ENCODE measurements around the gene TSPAN5. TPM values are rescaled to one million over a fixed set of nuclear protein-coding genes. Genes with fewer than 3 reads are reported as not detected.
A peak's percentile ranks its signal among the peaks of the same experiment; 100 is the strongest.

The TSPAN5 gene
- total and polyA plus RNA-seq, 2 of the 4 experiments (the other 2 are of a cell fraction) = 64.8 to 79.6 TPM

DNA sequence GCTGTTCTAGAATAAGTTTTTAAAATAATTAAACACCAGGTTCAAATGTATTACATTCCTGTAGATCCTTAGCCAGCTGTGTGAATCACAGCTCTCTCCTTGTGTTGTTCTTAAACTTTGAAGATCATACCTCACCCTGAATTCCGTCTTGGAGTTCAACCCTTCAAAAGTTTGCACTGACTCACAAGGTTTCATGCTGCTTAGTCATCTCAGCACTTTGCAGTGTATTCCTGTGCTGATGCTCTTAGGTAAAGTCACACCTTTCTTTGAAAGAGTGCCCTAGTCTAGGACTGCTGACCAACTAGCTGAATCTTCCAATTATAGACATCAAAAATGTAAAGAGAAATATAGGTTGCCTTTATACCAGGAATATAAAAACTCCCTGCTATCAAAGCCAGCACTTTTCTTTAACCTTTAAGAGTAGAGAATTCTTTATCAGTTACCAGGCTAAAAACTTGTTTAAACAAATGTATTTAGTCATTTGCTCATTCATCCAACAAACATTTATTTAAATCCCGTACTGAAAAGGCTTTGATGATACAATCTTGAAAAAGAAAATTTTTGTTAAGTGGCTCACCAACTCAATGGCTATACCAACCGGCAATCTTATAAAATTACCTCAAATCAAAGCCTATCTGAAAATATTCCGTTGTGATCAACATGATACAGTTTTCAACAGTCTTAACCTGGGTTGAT, 227.6 kb downstream of the TSPAN5 start (continued):
- TF ChIP-seq MAFK (IDR thresholded peaks at IDR 0.05; ENCODE audit: low read depth, low read length) (peak; percentile 53), RAD21 (IDR thresholded peaks at IDR 0.05; ENCODE audit: low read length) (no peak)

DNA sequence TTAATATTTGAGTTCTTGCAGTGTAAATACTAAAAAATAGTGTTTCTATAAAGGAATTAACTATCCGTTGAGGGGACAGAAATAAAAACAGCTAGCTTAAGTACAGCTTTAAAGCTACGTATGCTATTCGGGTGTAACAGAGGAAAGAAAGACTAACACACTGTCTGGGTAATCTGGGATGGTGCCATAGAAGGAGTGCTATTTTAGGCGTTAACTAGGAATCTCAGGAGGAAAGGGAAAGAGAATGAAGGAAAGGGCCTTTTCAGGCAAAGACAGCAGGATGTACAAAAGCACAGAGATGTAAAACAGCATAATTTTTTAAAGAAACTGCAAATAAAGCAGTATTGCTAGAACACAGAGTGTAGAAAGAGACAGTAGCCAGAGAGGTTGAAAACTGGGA, 235.4 kb downstream of the TSPAN5 start:
- no peak overlapping the region for H2BK120ac ChIP-seq (ENCODE audit: low read depth, low read length)
- no peak for ATAC-seq (ENCODE audit: low read depth)
- BruUV-seq (replicated peaks) = no TSS peak
- H2BK15ac ChIP-seq (ENCODE audit: low read depth, low read length) = no peak overlapping the region
- dilution Hi-C loops (cut with HindIII; ENCODE audit: low sequenced_read_pairs, unreplicated experiment) = no loop called here
- POLR2A ChIA-PET (ENCODE audit: unreplicated experiment) = no interaction called here
- H3K27me3 ChIP-seq (ENCODE audit: control insufficient read depth, insufficient read depth, low read length) = no peaks in the 10 kb centered on the region
- CTCF ChIA-PET = no interaction called here
- no peak for DNase-seq
- no peak overlapping the region for H3K14ac ChIP-seq (replicated peaks; ENCODE audit: low read depth, low read length)
- peaks cover 0 to 8% of the 10 kb centered on the region in 2 experiments; a peak in 2 of 4 replicates for H3K79me1 ChIP-seq (ENCODE audit: low read depth in 1 of 2, low read length in 2 of 2)
- peaks cover 4% of the 10 kb centered on the region; the same call in 1 of the 2 replicates for H3K36me3 ChIP-seq (ENCODE audit: control insufficient read depth, insufficient read depth, low read length)
- no peaks in the 10 kb centered on the region for H4K20me1 ChIP-seq (ENCODE audit: insufficient read depth, low read length)
- H3K9me1 ChIP-seq (ENCODE audit: insufficient read depth, low read length) = no peaks in the 10 kb centered on the region
- 72% methylated on average over 3 of the region's 4 CpGs; no CpG with 5 or more reads in 1 of the 2 experiments for WGBS, 2 experiments (ENCODE audit: extremely low coverage in 2 of 2, insufficient read length in 1 of 2)
- H2BK5ac ChIP-seq (ENCODE audit: low read depth, low read length, poor library complexity, severe bottlenecking) = no peak overlapping the region
- H2BK20ac ChIP-seq (ENCODE audit: low read depth, low read length) = no peak overlapping the region
- peak overlapping the region; percentile 83; the same call in 1 of the 2 replicates for H3K18ac ChIP-seq (ENCODE audit: low read depth, low read length)
- no peak overlapping the region for H3K23ac ChIP-seq (ENCODE audit: low read depth, low read length)
- in situ Hi-C loops (cut with MboI; ENCODE audit: low sequenced_read_pairs) = no loop called here
- H3K4ac ChIP-seq (ENCODE audit: low read depth, low read length) = no peak overlapping the region
- H3K56ac ChIP-seq (ENCODE audit: extremely low read depth, insufficient read depth, low read length) = no peak overlapping the region
- H4K91ac ChIP-seq (ENCODE audit: insufficient read depth, low read depth, low read length) = no peak overlapping the region
- no peak overlapping the region for H4K8ac ChIP-seq (ENCODE audit: low read depth in 2 of 2, low read length in 2 of 2)
- no peaks in the 10 kb centered on the region; the same call in 1 of the 2 replicates for H3K9me3 ChIP-seq (ENCODE audit: control insufficient read depth, insufficient read depth, low read length)
- H3K4me1 ChIP-seq (ENCODE audit: control insufficient read depth, insufficient read depth, low read length) = peaks cover 5% of the 10 kb centered on the region
- no peak overlapping the region for H3K4me2 ChIP-seq (ENCODE audit: low read depth, low read length)
- H3K27ac ChIP-seq (ENCODE audit: insufficient read depth, low read length) = no peak overlapping the region
- H2AK9ac ChIP-seq (replicated peaks; ENCODE audit: low read depth, low read length, poor library complexity) = no peak overlapping the region
- no peak overlapping the region for H2AK5ac ChIP-seq (ENCODE audit: low read depth, low read length)
- peak overlapping the region; percentile 48; the same call in 1 of the 2 replicates for H4K5ac ChIP-seq (ENCODE audit: low read depth, low read length)
- no peak overlapping the region for H3K9ac ChIP-seq (ENCODE audit: low read depth, low read length)
- H3K4me3 ChIP-seq (ENCODE audit: insufficient read depth, low read depth, low read length) = no peak overlapping the region
- H2AFZ ChIP-seq (replicated peaks; ENCODE audit: low read length, poor library complexity) = no peak overlapping the region
- intact Hi-C loops (cut with micrococcal nuclease) = no loop called here
- TF ChIP-seq BHLHE40 (IDR thresholded peaks at IDR 0.05; ENCODE audit: low read depth, low read length) = no peak
- TF ChIP-seq, protein P1, sequence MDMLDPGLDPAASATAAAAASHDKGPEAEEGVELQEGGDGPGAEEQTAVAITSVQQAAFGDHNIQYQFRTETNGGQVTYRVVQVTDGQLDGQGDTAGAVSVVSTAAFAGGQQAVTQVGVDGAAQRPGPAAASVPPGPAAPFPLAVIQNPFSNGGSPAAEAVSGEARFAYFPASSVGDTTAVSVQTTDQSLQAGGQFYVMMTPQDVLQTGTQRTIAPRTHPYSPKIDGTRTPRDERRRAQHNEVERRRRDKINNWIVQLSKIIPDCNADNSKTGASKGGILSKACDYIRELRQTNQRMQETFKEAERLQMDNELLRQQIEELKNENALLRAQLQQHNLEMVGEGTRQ (IDR thresholded peaks at IDR 0.05; ENCODE audit: low read depth, low read length) = no peak
- no peak for TF ChIP-seq MAFK (IDR thresholded peaks at IDR 0.05; ENCODE audit: low read depth, low read length)
- TF ChIP-seq RCOR1 (IDR thresholded peaks at IDR 0.05; ENCODE audit: insufficient replicate concordance, low read length) = no peak
- no peak for TF ChIP-seq SMC3 (IDR thresholded peaks at IDR 0.05; ENCODE audit: low read depth, low read length)
- TF ChIP-seq RFX5 (IDR thresholded peaks at IDR 0.05; ENCODE audit: low read depth, low read length) = no peak
- TF ChIP-seq NFE2L2 (IDR thresholded peaks at IDR 0.05; ENCODE audit: low read depth, low read length) = no peak
- TF ChIP-seq, protein P2, sequence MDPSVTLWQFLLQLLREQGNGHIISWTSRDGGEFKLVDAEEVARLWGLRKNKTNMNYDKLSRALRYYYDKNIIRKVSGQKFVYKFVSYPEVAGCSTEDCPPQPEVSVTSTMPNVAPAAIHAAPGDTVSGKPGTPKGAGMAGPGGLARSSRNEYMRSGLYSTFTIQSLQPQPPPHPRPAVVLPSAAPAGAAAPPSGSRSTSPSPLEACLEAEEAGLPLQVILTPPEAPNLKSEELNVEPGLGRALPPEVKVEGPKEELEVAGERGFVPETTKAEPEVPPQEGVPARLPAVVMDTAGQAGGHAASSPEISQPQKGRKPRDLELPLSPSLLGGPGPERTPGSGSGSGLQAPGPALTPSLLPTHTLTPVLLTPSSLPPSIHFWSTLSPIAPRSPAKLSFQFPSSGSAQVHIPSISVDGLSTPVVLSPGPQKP (IDR thresholded peaks at IDR 0.05; ENCODE audit: borderline replicate concordance, low read depth, low read length) = no peak
- TF ChIP-seq, protein P3, sequence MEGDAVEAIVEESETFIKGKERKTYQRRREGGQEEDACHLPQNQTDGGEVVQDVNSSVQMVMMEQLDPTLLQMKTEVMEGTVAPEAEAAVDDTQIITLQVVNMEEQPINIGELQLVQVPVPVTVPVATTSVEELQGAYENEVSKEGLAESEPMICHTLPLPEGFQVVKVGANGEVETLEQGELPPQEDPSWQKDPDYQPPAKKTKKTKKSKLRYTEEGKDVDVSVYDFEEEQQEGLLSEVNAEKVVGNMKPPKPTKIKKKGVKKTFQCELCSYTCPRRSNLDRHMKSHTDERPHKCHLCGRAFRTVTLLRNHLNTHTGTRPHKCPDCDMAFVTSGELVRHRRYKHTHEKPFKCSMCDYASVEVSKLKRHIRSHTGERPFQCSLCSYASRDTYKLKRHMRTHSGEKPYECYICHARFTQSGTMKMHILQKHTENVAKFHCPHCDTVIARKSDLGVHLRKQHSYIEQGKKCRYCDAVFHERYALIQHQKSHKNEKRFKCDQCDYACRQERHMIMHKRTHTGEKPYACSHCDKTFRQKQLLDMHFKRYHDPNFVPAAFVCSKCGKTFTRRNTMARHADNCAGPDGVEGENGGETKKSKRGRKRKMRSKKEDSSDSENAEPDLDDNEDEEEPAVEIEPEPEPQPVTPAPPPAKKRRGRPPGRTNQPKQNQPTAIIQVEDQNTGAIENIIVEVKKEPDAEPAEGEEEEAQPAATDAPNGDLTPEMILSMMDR (conservative IDR thresholded peaks at IDR 0.05; ENCODE audit: low read depth, low read length) = no peak
- TF ChIP-seq MXI1 (IDR thresholded peaks at IDR 0.05; ENCODE audit: borderline replicate concordance, low read depth, low read length) = no peak
- no peak for TF ChIP-seq FOS (IDR thresholded peaks at IDR 0.05; ENCODE audit: low read depth, low read length)
- TF ChIP-seq POLR2A (IDR thresholded peaks at IDR 0.05; ENCODE audit: low read depth, low read length) = no peak

All from IMR-90 (cell line).